Measurements from ENCODE around the gene MPC1.
A peak's percentile ranks its signal among the peaks of the same experiment; 100 is the strongest.

Gene MPC1

GRCh38 chr6:166333172-166333995, 49.4 kb downstream of the MPC1 start:
- H3K4me1 ChIP-seq (ENCODE audit: control insufficient read depth, insufficient read depth, low read length) = peaks cover 29% of the 10 kb centered on the region
- H3K9ac ChIP-seq (ENCODE audit: low read length) = no peak overlapping the region
- no peak overlapping the region for H3K27ac ChIP-seq (ENCODE audit: low read depth, low read length)
- no peaks in the 10 kb centered on the region for H3K9me3 ChIP-seq (ENCODE audit: control insufficient read depth, insufficient read depth, low read depth, low read length)
- H3K4me3 ChIP-seq (ENCODE audit: low read depth, low read length) = no peak overlapping the region
- H3K27me3 ChIP-seq (ENCODE audit: control insufficient read depth, insufficient read depth, low read length) = no peaks in the 10 kb centered on the region
- peaks cover 45% of the 10 kb centered on the region for H3K36me3 ChIP-seq (ENCODE audit: control insufficient read depth, insufficient read depth, low read length)

- Histone ChIP-seq H3K9me3 (ENCODE audit: control insufficient read depth, insufficient read depth, low read depth, low read length) (no peaks in the 10 kb centered on the region), H3K9ac (ENCODE audit: low read length) (no peak overlapping the region), H3K27me3 (ENCODE audit: control insufficient read depth, insufficient read depth, low read length) (no peaks in the 10 kb centered on the region), H3K27ac (ENCODE audit: low read depth, low read length) (no peak overlapping the region), H3K36me3 (ENCODE audit: control insufficient read depth, insufficient read depth, low read length) (peaks cover 37% of the 10 kb centered on the region), H3K4me1 (ENCODE audit: control insufficient read depth, insufficient read depth, low read length) (peaks cover 29% of the 10 kb centered on the region), H3K4me3 (ENCODE audit: low read depth, low read length) (no peak overlapping the region)
Observed at GRCh38 chr6:166331503-166332415, 51.0 kb downstream of the MPC1 start.

GRCh38 chr6:166330612-166331011, 52.1 kb downstream of the MPC1 start:
- Histone ChIP-seq H3K9ac (ENCODE audit: low read length) (no peak overlapping the region), H3K4me1 (ENCODE audit: control insufficient read depth, insufficient read depth, low read length) (peaks cover 31% of the 10 kb centered on the region), H3K4me3 (ENCODE audit: low read depth, low read length) (0 out of 2 replicates have a peak overlapping the region, but pooled peaks have one; percentile 8), H3K27me3 (ENCODE audit: control insufficient read depth, insufficient read depth, low read length) (no peaks in the 10 kb centered on the region), H3K36me3 (ENCODE audit: control insufficient read depth, insufficient read depth, low read length) (peaks cover 36% of the 10 kb centered on the region), H3K9me3 (ENCODE audit: control insufficient read depth, insufficient read depth, low read depth, low read length) (no peaks in the 10 kb centered on the region), H3K27ac (ENCODE audit: low read depth, low read length) (no peak overlapping the region)

- no peak overlapping the region for H3K9ac ChIP-seq (ENCODE audit: low read length)
- peaks cover 71% of the 10 kb centered on the region for H3K36me3 ChIP-seq (ENCODE audit: control insufficient read depth, insufficient read depth, low read length)
- H3K4me3 ChIP-seq (ENCODE audit: low read depth, low read length) = no peak overlapping the region
- peaks cover 17% of the 10 kb centered on the region for H3K4me1 ChIP-seq (ENCODE audit: control insufficient read depth, insufficient read depth, low read length)
- H3K27me3 ChIP-seq (ENCODE audit: control insufficient read depth, insufficient read depth, low read length) = no peaks in the 10 kb centered on the region
- H3K9me3 ChIP-seq (ENCODE audit: control insufficient read depth, insufficient read depth, low read depth, low read length) = no peaks in the 10 kb centered on the region
- H3K27ac ChIP-seq (ENCODE audit: low read depth, low read length) = no peak overlapping the region
Observed at GRCh38 chr6:166325383-166326042, 57.2 kb downstream of the MPC1 start.

GRCh38 chr6:166323395-166323794, 59.3 kb downstream of the MPC1 start:
- peaks cover 76% of the 10 kb centered on the region for H3K36me3 ChIP-seq (ENCODE audit: control insufficient read depth, insufficient read depth, low read length)
- no peak overlapping the region for H3K4me3 ChIP-seq (ENCODE audit: low read depth, low read length)
- H3K9me3 ChIP-seq (ENCODE audit: control insufficient read depth, insufficient read depth, low read depth, low read length) = no peaks in the 10 kb centered on the region
- H3K27me3 ChIP-seq (ENCODE audit: control insufficient read depth, insufficient read depth, low read length) = no peaks in the 10 kb centered on the region
- H3K4me1 ChIP-seq (ENCODE audit: control insufficient read depth, insufficient read depth, low read length) = peaks cover 20% of the 10 kb centered on the region
- H3K27ac ChIP-seq (ENCODE audit: low read depth, low read length) = no peak overlapping the region; the same call in 1 of the 2 replicates
- no peak overlapping the region for H3K9ac ChIP-seq (ENCODE audit: low read length)

GRCh38 chr6:166318649-166319600, 63.8 kb downstream of the MPC1 start:
- no peak overlapping the region for H3K4me3 ChIP-seq (ENCODE audit: low read depth, low read length)
- no peaks in the 10 kb centered on the region for H3K9me3 ChIP-seq (ENCODE audit: control insufficient read depth, insufficient read depth, low read depth, low read length)
- H3K27ac ChIP-seq (ENCODE audit: low read depth, low read length) = no peak overlapping the region
- H3K4me1 ChIP-seq (ENCODE audit: control insufficient read depth, insufficient read depth, low read length) = peaks cover 9% of the 10 kb centered on the region; the same call in 1 of the 2 replicates
- no peaks in the 10 kb centered on the region for H3K27me3 ChIP-seq (ENCODE audit: control insufficient read depth, insufficient read depth, low read length)
- peaks cover 40% of the 10 kb centered on the region for H3K36me3 ChIP-seq (ENCODE audit: control insufficient read depth, insufficient read depth, low read length)
- H3K9ac ChIP-seq (ENCODE audit: low read length) = no peak overlapping the region

DNA sequence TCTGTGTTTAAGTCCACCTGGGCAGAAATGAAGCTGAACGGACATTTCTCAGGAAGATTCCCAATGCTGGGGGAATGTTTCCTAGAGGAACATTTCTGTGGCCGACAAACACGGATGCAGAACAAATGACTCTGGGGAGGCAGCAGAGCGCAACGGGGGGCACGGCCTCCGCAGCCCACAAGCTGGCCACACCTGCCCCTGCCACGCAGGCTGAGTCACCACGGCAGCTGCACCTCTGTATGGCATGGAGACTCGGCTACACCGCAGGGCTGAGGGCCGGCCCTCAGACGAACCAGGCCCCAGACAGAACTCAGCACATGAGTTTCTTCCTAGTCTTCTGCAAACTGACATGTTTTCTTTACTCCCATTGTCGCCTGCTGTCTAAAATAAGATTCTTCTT, 64.5 kb downstream of the MPC1 start:
- H3K4me3 ChIP-seq (ENCODE audit: low read depth, low read length) = no peak overlapping the region
- peaks cover 34% of the 10 kb centered on the region for H3K36me3 ChIP-seq (ENCODE audit: control insufficient read depth, insufficient read depth, low read length)
- no peak overlapping the region for H3K27ac ChIP-seq (ENCODE audit: low read depth, low read length)

GRCh38 chr6:166317261-166318212, 65.2 kb downstream of the MPC1 start:
- Histone ChIP-seq H3K27me3 (ENCODE audit: control insufficient read depth, insufficient read depth, low read length) (no peaks in the 10 kb centered on the region), H3K27ac (ENCODE audit: low read depth, low read length) (no peak overlapping the region), H3K4me1 (ENCODE audit: control insufficient read depth, insufficient read depth, low read length) (peaks cover 8% of the 10 kb centered on the region; the same call in 1 of the 2 replicates), H3K9me3 (ENCODE audit: control insufficient read depth, insufficient read depth, low read depth, low read length) (no peaks in the 10 kb centered on the region), H3K9ac (ENCODE audit: low read length) (no peak overlapping the region), H3K36me3 (ENCODE audit: control insufficient read depth, insufficient read depth, low read length) (peaks cover 27% of the 10 kb centered on the region), H3K4me3 (ENCODE audit: low read depth, low read length) (no peak overlapping the region)

More for the DNA sequence above, 64.5 kb downstream of the MPC1 start:
- no peaks in the 10 kb centered on the region for H3K9me3 ChIP-seq (ENCODE audit: control insufficient read depth, insufficient read depth, low read depth, low read length)
- H3K4me1 ChIP-seq (ENCODE audit: control insufficient read depth, insufficient read depth, low read length) = peaks cover 8% of the 10 kb centered on the region; the same call in 1 of the 2 replicates
- H3K27me3 ChIP-seq (ENCODE audit: control insufficient read depth, insufficient read depth, low read length) = no peaks in the 10 kb centered on the region
- no peak overlapping the region for H3K9ac ChIP-seq (ENCODE audit: low read length)

- Histone ChIP-seq H3K4me3 (ENCODE audit: low read depth, low read length) (no peak overlapping the region), H3K36me3 (ENCODE audit: control insufficient read depth, insufficient read depth, low read length) (peaks cover 12% of the 10 kb centered on the region), H3K27ac (ENCODE audit: low read depth, low read length) (no peak overlapping the region), H3K4me1 (ENCODE audit: control insufficient read depth, insufficient read depth, low read length) (peaks cover 10% of the 10 kb centered on the region; the same call in 1 of the 2 replicates), H3K9me3 (ENCODE audit: control insufficient read depth, insufficient read depth, low read depth, low read length) (no peaks in the 10 kb centered on the region), H3K27me3 (ENCODE audit: control insufficient read depth, insufficient read depth, low read length) (peaks cover 4% of the 10 kb centered on the region), H3K9ac (ENCODE audit: low read length) (no peak overlapping the region)
Observed at GRCh38 chr6:166315436-166315835, 67.3 kb downstream of the MPC1 start.
